HUDEP-2 (cell line): Measurements from ENCODE around the gene CREB1.
"Not testable (repeated sequence)": the region's sequence is repeated elsewhere in the genome, so short reads cannot be mapped to it uniquely, and the experiment has no call there.

Experiments used
- DNase-seq, 76 experiments: peaks; one replicate each; lab custom pipeline; 2025; ENCODE audit not compliant: unreplicated experiment in 76 of 76; lab: John Stamatoyannopoulos, UW

CREB1 gene

DNA sequence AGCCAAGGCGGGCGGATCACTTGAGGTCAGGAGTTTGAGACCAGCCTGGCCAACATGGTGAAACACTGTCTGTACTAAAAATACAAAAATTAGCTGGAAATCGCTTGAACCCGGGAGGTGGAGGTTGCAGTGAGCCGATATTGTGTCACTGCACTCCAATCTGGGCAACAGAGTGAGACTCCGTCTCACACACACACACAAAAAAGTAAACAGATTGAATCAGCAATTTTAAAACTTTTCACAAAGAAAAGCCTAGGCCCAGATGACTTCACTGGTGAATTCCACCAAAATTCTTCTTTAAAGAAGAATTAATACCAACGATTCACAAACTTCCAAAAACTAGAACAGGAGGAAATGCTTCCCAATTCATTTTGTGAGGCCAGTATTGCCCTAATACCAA, 116.8 kb downstream of the CREB1 start:
- DNase-seq = not testable (repeated sequence)
